H1 (cell line): ENCODE results near the gene MTIF3. TPM values are rescaled to one million over a fixed set of nuclear protein-coding genes. Genes with fewer than 3 reads are reported as not detected.

Experiments used
- CEBPB ChIP-seq: IDR thresholded peaks from 2 replicates; pipeline ENCODE4 v1.6.1; 2012; ENCODE audit warnings: low read depth, low read length
- HDAC6 ChIP-seq: IDR thresholded peaks from one replicate; pipeline ENCODE4 v1.7.1; 2012; ENCODE audit warnings: low read depth, mild to moderate bottlenecking, inconsistent platforms, low read length, moderate library complexity
- JUN ChIP-seq: IDR thresholded peaks from 2 replicates; pipeline ENCODE4 v1.6.1; 2011; ENCODE audit warnings: low read depth, mild to moderate bottlenecking, improper control_type of control experiment, low read length
- KDM5A ChIP-seq: fragments of 200-600 bp; IDR thresholded peaks from 2 replicates; pipeline ENCODE4 v1.7.1; 2012; ENCODE audit warnings: mild to moderate bottlenecking, low read length, inconsistent platforms, mixed read lengths
- RAD21 ChIP-seq, 2 experiments: IDR thresholded peaks in 1 of 2; conservative IDR thresholded peaks in 1 of 2; 2 replicates each; pipeline ENCODE4 v1.6.1; 2011; ENCODE audit warnings: low read depth in 2 of 2, low read length in 2 of 2, improper control_type of control experiment in 1 of 2, inconsistent platforms in 1 of 2, mild to moderate bottlenecking in 1 of 2, moderate library complexity in 1 of 2
- SP4 ChIP-seq: IDR thresholded peaks from 2 replicates; pipeline ENCODE4 v1.6.1; 2012; ENCODE audit warnings: low read length, inconsistent platforms
- TCF12 ChIP-seq: IDR thresholded peaks from 2 replicates; pipeline ENCODE4 v1.6.1; 2011; ENCODE audit warnings: low read depth, mild to moderate bottlenecking, low read length
- polyA plus RNA-seq, 7 experiments: library from polyadenylated mRNA; depleted of rRNA in 3 of 7; stranded (reverse) in 5 of 7; unstranded in 2 of 7; fragments of >200 nt in 5 of 7; fragments of 200-250 nt in 2 of 7; gene quantifications; 1 replicate in 5 of 7; 2 replicates in 1 of 7; 4 replicates in 1 of 7; pipeline versions ENCODE4 v1.2.1 to v1.2.3, GENCODE V29; 2011 to 2013; ENCODE audit warnings: missing spikeins in 2 of 7, mixed read lengths in 2 of 7
- total RNA-seq: library from RNA; stranded (reverse); fragmentation: NEBNext Ultra II Directional; extraction: Animal tissue kit (Norgen Biotek cat#: 25700); gene quantifications from 2 replicates; pipeline ENCODE4 v1.2.1, GENCODE V29; 2021
- TF ChIP-seq, protein P1 (sequence below), 3 experiments: IDR thresholded peaks; 1 replicate in 2 of 3; 2 replicates in 1 of 3; pipeline versions ENCODE4 v1.5.1 to v1.6.1; 2011; ENCODE audit warnings: low read length in 3 of 3, mild to moderate bottlenecking in 3 of 3, inconsistent platforms in 2 of 3, low read depth in 1 of 3, moderate library complexity in 1 of 3; ENCODE audit not compliant: insufficient read depth in 1 of 3; ENCODE audit errors: control extremely low read depth in 1 of 3
- TF ChIP-seq, protein P2 (sequence below): fragments of 300-600 bp; sonication (generic); IDR thresholded peaks from 2 replicates; pipeline ENCODE4 v1.7.1; 2012; ENCODE audit warnings: low read length, moderate library complexity, mild to moderate bottlenecking, inconsistent platforms; ENCODE audit not compliant: insufficient replicate concordance

MTIF3 gene
- total and polyA plus RNA-seq, 2 of the 8 experiments (the other 6 are each of a cell fraction or from before 2014, with no cell fraction given), result 29.4 to 36.4 TPM

DNA sequence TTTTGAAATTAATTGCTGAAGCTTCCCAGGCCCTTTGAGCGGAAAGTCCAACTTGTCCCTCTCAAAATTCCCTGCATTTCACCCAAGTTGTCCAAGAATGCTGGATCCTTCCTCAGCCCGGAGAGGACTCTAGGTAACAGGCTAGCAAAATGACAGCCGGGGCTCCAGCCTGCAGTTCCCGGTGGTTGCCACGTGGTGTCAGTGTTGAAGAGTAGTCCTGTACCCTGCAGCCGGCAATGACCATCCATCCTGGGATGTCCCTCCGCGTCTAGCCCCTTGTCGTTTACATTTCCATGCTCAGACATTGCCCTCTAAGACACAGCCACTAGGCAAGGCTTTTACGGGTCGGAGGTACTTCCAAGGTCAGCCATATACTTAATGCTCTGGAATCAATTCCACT is 31.4 kb upstream of the MTIF3 start (continued):
- TF ChIP-seq, protein P1, sequence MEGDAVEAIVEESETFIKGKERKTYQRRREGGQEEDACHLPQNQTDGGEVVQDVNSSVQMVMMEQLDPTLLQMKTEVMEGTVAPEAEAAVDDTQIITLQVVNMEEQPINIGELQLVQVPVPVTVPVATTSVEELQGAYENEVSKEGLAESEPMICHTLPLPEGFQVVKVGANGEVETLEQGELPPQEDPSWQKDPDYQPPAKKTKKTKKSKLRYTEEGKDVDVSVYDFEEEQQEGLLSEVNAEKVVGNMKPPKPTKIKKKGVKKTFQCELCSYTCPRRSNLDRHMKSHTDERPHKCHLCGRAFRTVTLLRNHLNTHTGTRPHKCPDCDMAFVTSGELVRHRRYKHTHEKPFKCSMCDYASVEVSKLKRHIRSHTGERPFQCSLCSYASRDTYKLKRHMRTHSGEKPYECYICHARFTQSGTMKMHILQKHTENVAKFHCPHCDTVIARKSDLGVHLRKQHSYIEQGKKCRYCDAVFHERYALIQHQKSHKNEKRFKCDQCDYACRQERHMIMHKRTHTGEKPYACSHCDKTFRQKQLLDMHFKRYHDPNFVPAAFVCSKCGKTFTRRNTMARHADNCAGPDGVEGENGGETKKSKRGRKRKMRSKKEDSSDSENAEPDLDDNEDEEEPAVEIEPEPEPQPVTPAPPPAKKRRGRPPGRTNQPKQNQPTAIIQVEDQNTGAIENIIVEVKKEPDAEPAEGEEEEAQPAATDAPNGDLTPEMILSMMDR (IDR thresholded peaks at IDR 0.05; ENCODE audit: control extremely low read depth in 1 of 3, insufficient read depth in 1 of 3, low read depth in 1 of 3, low read length in 3 of 3), result peak; percentile 84 to 99 (median 99)
- TF ChIP-seq KDM5A (no peak), HDAC6 (no peak), CEBPB (no peak), RAD21 (IDR thresholded peaks at IDR 0.05 in 1 of 2, conservative IDR thresholded peaks at IDR 0.05 in 1 of 2; ENCODE audit: low read depth in 2 of 2, low read length in 2 of 2) (peak; percentile 89 to 92), JUN (no peak), SP4 (no peak), TCF12 (no peak)
- TF ChIP-seq, protein P2, sequence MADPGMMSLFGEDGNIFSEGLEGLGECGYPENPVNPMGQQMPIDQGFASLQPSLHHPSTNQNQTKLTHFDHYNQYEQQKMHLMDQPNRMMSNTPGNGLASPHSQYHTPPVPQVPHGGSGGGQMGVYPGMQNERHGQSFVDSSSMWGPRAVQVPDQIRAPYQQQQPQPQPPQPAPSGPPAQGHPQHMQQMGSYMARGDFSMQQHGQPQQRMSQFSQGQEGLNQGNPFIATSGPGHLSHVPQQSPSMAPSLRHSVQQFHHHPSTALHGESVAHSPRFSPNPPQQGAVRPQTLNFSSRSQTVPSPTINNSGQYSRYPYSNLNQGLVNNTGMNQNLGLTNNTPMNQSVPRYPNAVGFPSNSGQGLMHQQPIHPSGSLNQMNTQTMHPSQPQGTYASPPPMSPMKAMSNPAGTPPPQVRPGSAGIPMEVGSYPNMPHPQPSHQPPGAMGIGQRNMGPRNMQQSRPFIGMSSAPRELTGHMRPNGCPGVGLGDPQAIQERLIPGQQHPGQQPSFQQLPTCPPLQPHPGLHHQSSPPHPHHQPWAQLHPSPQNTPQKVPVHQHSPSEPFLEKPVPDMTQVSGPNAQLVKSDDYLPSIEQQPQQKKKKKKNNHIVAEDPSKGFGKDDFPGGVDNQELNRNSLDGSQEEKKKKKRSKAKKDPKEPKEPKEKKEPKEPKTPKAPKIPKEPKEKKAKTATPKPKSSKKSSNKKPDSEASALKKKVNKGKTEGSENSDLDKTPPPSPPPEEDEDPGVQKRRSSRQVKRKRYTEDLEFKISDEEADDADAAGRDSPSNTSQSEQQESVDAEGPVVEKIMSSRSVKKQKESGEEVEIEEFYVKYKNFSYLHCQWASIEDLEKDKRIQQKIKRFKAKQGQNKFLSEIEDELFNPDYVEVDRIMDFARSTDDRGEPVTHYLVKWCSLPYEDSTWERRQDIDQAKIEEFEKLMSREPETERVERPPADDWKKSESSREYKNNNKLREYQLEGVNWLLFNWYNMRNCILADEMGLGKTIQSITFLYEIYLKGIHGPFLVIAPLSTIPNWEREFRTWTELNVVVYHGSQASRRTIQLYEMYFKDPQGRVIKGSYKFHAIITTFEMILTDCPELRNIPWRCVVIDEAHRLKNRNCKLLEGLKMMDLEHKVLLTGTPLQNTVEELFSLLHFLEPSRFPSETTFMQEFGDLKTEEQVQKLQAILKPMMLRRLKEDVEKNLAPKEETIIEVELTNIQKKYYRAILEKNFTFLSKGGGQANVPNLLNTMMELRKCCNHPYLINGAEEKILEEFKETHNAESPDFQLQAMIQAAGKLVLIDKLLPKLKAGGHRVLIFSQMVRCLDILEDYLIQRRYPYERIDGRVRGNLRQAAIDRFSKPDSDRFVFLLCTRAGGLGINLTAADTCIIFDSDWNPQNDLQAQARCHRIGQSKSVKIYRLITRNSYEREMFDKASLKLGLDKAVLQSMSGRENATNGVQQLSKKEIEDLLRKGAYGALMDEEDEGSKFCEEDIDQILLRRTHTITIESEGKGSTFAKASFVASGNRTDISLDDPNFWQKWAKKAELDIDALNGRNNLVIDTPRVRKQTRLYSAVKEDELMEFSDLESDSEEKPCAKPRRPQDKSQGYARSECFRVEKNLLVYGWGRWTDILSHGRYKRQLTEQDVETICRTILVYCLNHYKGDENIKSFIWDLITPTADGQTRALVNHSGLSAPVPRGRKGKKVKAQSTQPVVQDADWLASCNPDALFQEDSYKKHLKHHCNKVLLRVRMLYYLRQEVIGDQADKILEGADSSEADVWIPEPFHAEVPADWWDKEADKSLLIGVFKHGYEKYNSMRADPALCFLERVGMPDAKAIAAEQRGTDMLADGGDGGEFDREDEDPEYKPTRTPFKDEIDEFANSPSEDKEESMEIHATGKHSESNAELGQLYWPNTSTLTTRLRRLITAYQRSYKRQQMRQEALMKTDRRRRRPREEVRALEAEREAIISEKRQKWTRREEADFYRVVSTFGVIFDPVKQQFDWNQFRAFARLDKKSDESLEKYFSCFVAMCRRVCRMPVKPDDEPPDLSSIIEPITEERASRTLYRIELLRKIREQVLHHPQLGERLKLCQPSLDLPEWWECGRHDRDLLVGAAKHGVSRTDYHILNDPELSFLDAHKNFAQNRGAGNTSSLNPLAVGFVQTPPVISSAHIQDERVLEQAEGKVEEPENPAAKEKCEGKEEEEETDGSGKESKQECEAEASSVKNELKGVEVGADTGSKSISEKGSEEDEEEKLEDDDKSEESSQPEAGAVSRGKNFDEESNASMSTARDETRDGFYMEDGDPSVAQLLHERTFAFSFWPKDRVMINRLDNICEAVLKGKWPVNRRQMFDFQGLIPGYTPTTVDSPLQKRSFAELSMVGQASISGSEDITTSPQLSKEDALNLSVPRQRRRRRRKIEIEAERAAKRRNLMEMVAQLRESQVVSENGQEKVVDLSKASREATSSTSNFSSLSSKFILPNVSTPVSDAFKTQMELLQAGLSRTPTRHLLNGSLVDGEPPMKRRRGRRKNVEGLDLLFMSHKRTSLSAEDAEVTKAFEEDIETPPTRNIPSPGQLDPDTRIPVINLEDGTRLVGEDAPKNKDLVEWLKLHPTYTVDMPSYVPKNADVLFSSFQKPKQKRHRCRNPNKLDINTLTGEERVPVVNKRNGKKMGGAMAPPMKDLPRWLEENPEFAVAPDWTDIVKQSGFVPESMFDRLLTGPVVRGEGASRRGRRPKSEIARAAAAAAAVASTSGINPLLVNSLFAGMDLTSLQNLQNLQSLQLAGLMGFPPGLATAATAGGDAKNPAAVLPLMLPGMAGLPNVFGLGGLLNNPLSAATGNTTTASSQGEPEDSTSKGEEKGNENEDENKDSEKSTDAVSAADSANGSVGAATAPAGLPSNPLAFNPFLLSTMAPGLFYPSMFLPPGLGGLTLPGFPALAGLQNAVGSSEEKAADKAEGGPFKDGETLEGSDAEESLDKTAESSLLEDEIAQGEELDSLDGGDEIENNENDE, result no peak
